ENCODE results near the gene ST8SIA6. TPM values are rescaled to one million over a fixed set of nuclear protein-coding genes. Genes with fewer than 3 reads are reported as not detected.
A peak's percentile ranks its signal among the peaks of the same experiment; 100 is the strongest.
"Not testable (repeated sequence)": the region's sequence is repeated elsewhere in the genome, so short reads cannot be mapped to it uniquely, and the experiment has no call there.

The ST8SIA6 gene
- total and polyA plus RNA-seq, 4 experiments from 2014 or later = 0.30 to 0.58 (median 0.52) TPM; not detected in 1

DNA sequence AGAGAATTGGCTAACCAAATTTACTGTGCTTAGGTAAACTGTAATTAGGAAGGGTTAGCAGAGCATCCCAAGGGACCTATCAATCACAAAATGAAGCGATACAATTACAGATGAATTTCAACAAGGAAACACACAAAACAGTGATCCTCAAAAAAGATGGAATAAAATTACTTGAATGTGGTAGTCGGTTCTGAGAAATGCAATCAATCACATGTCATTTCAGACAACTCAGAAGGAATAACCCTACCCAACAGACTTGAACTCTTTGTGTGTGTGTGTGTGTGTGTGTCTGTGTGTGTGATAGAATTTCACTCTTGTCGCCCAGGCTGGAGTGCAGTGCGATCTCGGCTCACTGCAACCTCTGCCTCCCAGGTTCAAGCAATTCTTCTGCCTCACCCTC, 43.5 kb downstream of the ST8SIA6 start:
- no peak overlapping the region for H3K27ac Mint-ChIP-seq
- no peak for DNase-seq
- H3K4me1 Mint-ChIP-seq = peaks cover 18 to 34% (median 23%) of the 10 kb centered on the region in 4 donors
- POLR2A ChIA-PET (ENCODE audit: partially characterized antibody) = interaction anchor here (0.9 to 6.3 kb wide), 2 partner anchors 17 to 593 kb away, joined by 3 to 82 read pairs; no protein-coding TSS in a partner anchor
- CTCF ChIA-PET (ENCODE audit: partially characterized antibody) = interaction anchor here (2.3 to 18.0 kb wide), 2 partner anchors 14 to 24 kb away, joined by 14 to 467 read pairs; no protein-coding TSS in a partner anchor
- intact Hi-C loops (cut with micrococcal nuclease) = no loop called here
- H3K4me1 ChIP-seq (ENCODE audit: insufficient read depth, low read length) = peaks cover 14% of the 10 kb centered on the region
- peaks cover 1 to 4% of the 10 kb centered on the region in 2 donors for H3K27me3 Mint-ChIP-seq
- no peaks in the 10 kb centered on the region for H3K36me3 Mint-ChIP-seq
- no peaks in the 10 kb centered on the region for H3K27me3 ChIP-seq (ENCODE audit: insufficient read depth, low read length)
- H3K4me3 ChIP-seq (ENCODE audit: low read length in 2 of 2) = no peak overlapping the region
- H3K9me3 Mint-ChIP-seq = peaks cover 0 to under 1% (median 0%) of the 10 kb centered on the region in 8 donors
- no peak overlapping the region for H3K27ac ChIP-seq (ENCODE audit: low read depth, low read length)
- no peaks in the 10 kb centered on the region for H3K9me3 ChIP-seq (ENCODE audit: control insufficient read depth in 1 of 2, low read length in 2 of 2)
- H3K36me3 ChIP-seq (ENCODE audit: insufficient read depth, low read length) = no peaks in the 10 kb centered on the region
- H3K4me3 Mint-ChIP-seq = no peak overlapping the region

- ChIA-PET POLR2A (ENCODE audit: partially characterized antibody) (interaction anchor here (0.6 to 6.3 kb wide), 4 partner anchors 19 to 1547 kb away, joined by 3 to 82 read pairs (median 4); partner anchors contain the start of gene VIM), CTCF (ENCODE audit: partially characterized antibody) (interaction anchor here (0.7 to 18.0 kb wide), 12 partner anchors 9 to 234 kb away, joined by 3 to 467 read pairs (median 4); partner anchors contain the start of gene STAM)
- Histone ChIP-seq H3K4me1 (ENCODE audit: insufficient read depth, low read length) (peaks cover 14% of the 10 kb centered on the region), H3K27me3 (ENCODE audit: insufficient read depth, low read length) (no peaks in the 10 kb centered on the region), H3K9me3 (ENCODE audit: control insufficient read depth in 1 of 2, low read length in 2 of 2) (no peaks in the 10 kb centered on the region), H3K27ac (ENCODE audit: low read depth, low read length) (no peak overlapping the region), H3K4me3 (ENCODE audit: low read length in 2 of 2) (no peak overlapping the region), H3K36me3 (ENCODE audit: insufficient read depth, low read length) (no peaks in the 10 kb centered on the region)
- Mint-ChIP-seq H3K4me3 (peak overlapping the region in 4 of 8 donors; percentile 1 to 42 (median 2)), H3K4me1 (peaks cover 15 to 27% (median 20%) of the 10 kb centered on the region in 4 donors), H3K9me3 (peaks cover 0 to 2% (median 0%) of the 10 kb centered on the region in 8 donors), H3K27me3 (peaks cover 0 to 3% of the 10 kb centered on the region in 2 donors), H3K36me3 (no peaks in the 10 kb centered on the region), H3K27ac (peak overlapping the region in 6 of 7 donors; percentile 16 to 86 (median 42))
- peak in 4 of 5 donors; percentile 40 to 54 (median 51) for DNase-seq
- intact Hi-C loops (cut with micrococcal nuclease) = loop anchor here (1.0 to 5.0 kb wide), 3 partner anchors 21 to 198 kb away; no protein-coding TSS in a partner anchor
These were observed 45.1 kb downstream of the ST8SIA6 start for GRCh38 chr10:17409170-17409733.

- no peaks in the 10 kb centered on the region for H3K36me3 ChIP-seq (ENCODE audit: insufficient read depth, low read length)
- H3K4me3 ChIP-seq (ENCODE audit: low read length in 2 of 2) = no peak overlapping the region
- H3K9me3 ChIP-seq (ENCODE audit: control insufficient read depth in 1 of 2, low read length in 2 of 2) = no peaks in the 10 kb centered on the region
- peaks cover 14% of the 10 kb centered on the region for H3K4me1 ChIP-seq (ENCODE audit: insufficient read depth, low read length)
- H3K9me3 Mint-ChIP-seq = peaks cover 0 to 3% (median 0%) of the 10 kb centered on the region in 8 donors
- ChIA-PET CTCF (ENCODE audit: partially characterized antibody) (interaction anchor here (0.7 to 18.0 kb wide), 5 partner anchors 17 to 237 kb away, joined by 3 to 467 read pairs (median 4); partner anchors contain the start of gene STAM), POLR2A (ENCODE audit: partially characterized antibody) (interaction anchor here (6.3 kb wide), 1 partner anchor 21 kb away, joined by 82 read pairs; no protein-coding TSS in a partner anchor)
- peaks cover 14 to 24% (median 19%) of the 10 kb centered on the region in 4 donors for H3K4me1 Mint-ChIP-seq
- DNase-seq = no peak
- no peaks in the 10 kb centered on the region for H3K36me3 Mint-ChIP-seq
- intact Hi-C loops (cut with micrococcal nuclease) = loop anchor here (5.0 kb wide), 2 partner anchors 35 to 200 kb away; no protein-coding TSS in a partner anchor
- H3K27ac Mint-ChIP-seq = no peak overlapping the region
- no peak overlapping the region for H3K4me3 Mint-ChIP-seq
- H3K27me3 Mint-ChIP-seq = peaks cover 0 to 1% of the 10 kb centered on the region in 2 donors
- H3K27ac ChIP-seq (ENCODE audit: low read depth, low read length) = no peak overlapping the region
- no peaks in the 10 kb centered on the region for H3K27me3 ChIP-seq (ENCODE audit: insufficient read depth, low read length)
These were observed 47.3 kb downstream of the ST8SIA6 start for GRCh38 chr10:17407047-17407446.

- H3K4me1 Mint-ChIP-seq = peaks cover 9 to 16% (median 14%) of the 10 kb centered on the region in 4 donors
- H3K36me3 ChIP-seq (ENCODE audit: insufficient read depth, low read length) = no peaks in the 10 kb centered on the region
- no peak overlapping the region for H3K27ac ChIP-seq (ENCODE audit: low read depth, low read length)
- DNase-seq = no peak
- intact Hi-C loops (cut with micrococcal nuclease) = loop anchor here (5.0 kb wide), 2 partner anchors 36 to 201 kb away; no protein-coding TSS in a partner anchor
- peaks cover 0 to 1% of the 10 kb centered on the region in 2 donors for H3K27me3 Mint-ChIP-seq
- H3K9me3 Mint-ChIP-seq = peaks cover 0 to 12% (median 0%) of the 10 kb centered on the region in 8 donors
- H3K9me3 ChIP-seq (ENCODE audit: control insufficient read depth in 1 of 2, low read length in 2 of 2) = no peaks in the 10 kb centered on the region
- no peaks in the 10 kb centered on the region for H3K27me3 ChIP-seq (ENCODE audit: insufficient read depth, low read length)
- CTCF ChIA-PET (ENCODE audit: partially characterized antibody) = interaction anchor here (0.7 to 18.0 kb wide), 5 partner anchors 16 to 194 kb away, joined by 3 to 467 read pairs (median 3); no protein-coding TSS in a partner anchor
- no peak overlapping the region for H3K4me3 ChIP-seq (ENCODE audit: low read length in 2 of 2)
- POLR2A ChIA-PET (ENCODE audit: partially characterized antibody) = no interaction called here
- H3K36me3 Mint-ChIP-seq = no peaks in the 10 kb centered on the region
- H3K4me3 Mint-ChIP-seq = no peak overlapping the region
- peaks cover 14% of the 10 kb centered on the region for H3K4me1 ChIP-seq (ENCODE audit: insufficient read depth, low read length)
- no peak overlapping the region for H3K27ac Mint-ChIP-seq
These were observed 48.2 kb downstream of the ST8SIA6 start for GRCh38 chr10:17406036-17406834.

DNA sequence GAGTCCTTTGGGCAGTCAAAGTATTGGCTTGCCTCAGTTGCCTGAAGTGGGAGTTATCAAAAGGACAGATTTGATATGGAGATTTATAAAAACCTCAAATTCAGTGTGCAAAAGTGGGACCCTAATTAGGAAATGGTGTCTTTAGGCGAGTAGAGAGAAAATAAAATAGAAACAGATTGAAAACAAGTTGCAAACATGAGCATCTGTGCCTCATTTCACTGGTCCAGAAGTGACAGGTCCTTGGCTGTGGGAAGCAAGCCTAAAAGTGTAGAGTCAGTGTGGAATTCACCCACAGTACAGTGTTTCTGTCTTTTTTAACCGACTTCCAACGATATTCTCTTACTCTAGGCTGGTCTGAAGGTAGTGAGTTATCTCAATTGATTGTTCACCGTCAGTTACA, 51.2 kb downstream of the ST8SIA6 start:
- no peak overlapping the region for H3K4me3 Mint-ChIP-seq
- ChIA-PET CTCF (ENCODE audit: partially characterized antibody) (interaction anchor here (18.0 kb wide), 1 partner anchor 22 kb away, joined by 467 read pairs; no protein-coding TSS in a partner anchor), POLR2A (ENCODE audit: partially characterized antibody) (no interaction called here)
- Histone ChIP-seq H3K27me3 (ENCODE audit: insufficient read depth, low read length) (no peaks in the 10 kb centered on the region), H3K9me3 (ENCODE audit: control insufficient read depth in 1 of 2, low read length in 2 of 2) (no peaks in the 10 kb centered on the region), H3K27ac (ENCODE audit: low read depth, low read length) (no peak overlapping the region), H3K4me1 (ENCODE audit: insufficient read depth, low read length) (no peaks in the 10 kb centered on the region), H3K36me3 (ENCODE audit: insufficient read depth, low read length) (no peaks in the 10 kb centered on the region), H3K4me3 (ENCODE audit: low read length in 2 of 2) (no peak overlapping the region)
- DNase-seq = no peak
- intact Hi-C loops (cut with micrococcal nuclease) = no loop called here
- H3K9me3 Mint-ChIP-seq = peaks cover 0 to 12% (median 0%) of the 10 kb centered on the region in 8 donors
- H3K27ac Mint-ChIP-seq = no peak overlapping the region
- no peaks in the 10 kb centered on the region for H3K4me1 Mint-ChIP-seq
- H3K27me3 Mint-ChIP-seq = peaks cover 4 to 5% of the 10 kb centered on the region in 2 donors
- no peaks in the 10 kb centered on the region for H3K36me3 Mint-ChIP-seq

DNA sequence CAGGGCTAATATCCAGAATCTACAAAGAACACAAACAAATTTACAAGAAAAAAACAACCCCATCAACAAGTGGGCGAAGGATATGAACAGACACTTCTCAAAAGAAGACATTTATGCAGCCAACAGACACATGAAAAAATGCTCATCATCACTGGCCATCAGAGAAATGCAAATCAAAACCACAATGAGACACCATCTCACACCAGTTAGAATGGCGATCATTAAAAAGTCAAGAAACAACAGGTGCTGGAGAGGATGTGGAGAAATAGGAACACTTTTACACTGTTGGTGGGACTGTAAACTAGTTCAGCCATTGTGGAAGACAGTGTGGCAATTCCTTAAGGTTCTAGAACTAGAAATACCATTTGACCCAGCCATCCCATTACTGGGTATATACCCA, 52.4 kb downstream of the ST8SIA6 start:
- intact Hi-C loops (cut with micrococcal nuclease); H3K27me3 Mint-ChIP-seq; H3K27me3 ChIP-seq (ENCODE audit: insufficient read depth, low read length); H3K9me3 ChIP-seq (ENCODE audit: control insufficient read depth in 1 of 2, low read length in 2 of 2); H3K4me1 ChIP-seq (ENCODE audit: insufficient read depth, low read length); POLR2A ChIA-PET (ENCODE audit: partially characterized antibody); H3K36me3 Mint-ChIP-seq; H3K4me3 Mint-ChIP-seq; H3K4me3 ChIP-seq (ENCODE audit: low read length in 2 of 2); H3K4me1 Mint-ChIP-seq; H3K27ac ChIP-seq (ENCODE audit: low read depth, low read length); H3K27ac Mint-ChIP-seq; H3K36me3 ChIP-seq (ENCODE audit: insufficient read depth, low read length); CTCF ChIA-PET (ENCODE audit: partially characterized antibody); DNase-seq: not testable (repeated sequence)
- peaks cover 0 to 12% (median 0%) of the 10 kb centered on the region in 8 donors for H3K9me3 Mint-ChIP-seq

GRCh38 chr10:17396004-17396403, 58.4 kb downstream of the ST8SIA6 start:
- H3K27ac ChIP-seq (ENCODE audit: low read depth, low read length) = no peak overlapping the region
- no peaks in the 10 kb centered on the region for H3K36me3 Mint-ChIP-seq
- no peaks in the 10 kb centered on the region for H3K4me1 Mint-ChIP-seq
- no peaks in the 10 kb centered on the region for H3K27me3 ChIP-seq (ENCODE audit: insufficient read depth, low read length)
- H3K27ac Mint-ChIP-seq = no peak overlapping the region
- ChIA-PET POLR2A (ENCODE audit: partially characterized antibody) (no interaction called here), CTCF (ENCODE audit: partially characterized antibody) (no interaction called here)
- H3K4me1 ChIP-seq (ENCODE audit: insufficient read depth, low read length) = no peaks in the 10 kb centered on the region
- no peak overlapping the region for H3K4me3 Mint-ChIP-seq
- intact Hi-C loops (cut with micrococcal nuclease) = no loop called here
- H3K36me3 ChIP-seq (ENCODE audit: insufficient read depth, low read length) = no peaks in the 10 kb centered on the region
- H3K27me3 Mint-ChIP-seq = peaks cover 5 to 17% of the 10 kb centered on the region in 2 donors
- no peaks in the 10 kb centered on the region for H3K9me3 ChIP-seq (ENCODE audit: control insufficient read depth in 1 of 2, low read length in 2 of 2)
- no peaks in the 10 kb centered on the region for H3K9me3 Mint-ChIP-seq
- no peak for DNase-seq
- H3K4me3 ChIP-seq (ENCODE audit: low read length in 2 of 2) = no peak overlapping the region
